Neural cell (in vitro differentiated cells): ENCODE results near the gene EEF2K. TPM values are rescaled to one million over a fixed set of nuclear protein-coding genes. Genes with fewer than 3 reads are reported as not detected.
A peak's percentile ranks its signal among the peaks of the same experiment; 100 is the strongest.

Source experiments
- H2AFZ ChIP-seq: fragments of 200-600, 300-800 bp; sonication (generic), shearing (Covaris generic); 2 replicates; pipeline ENCODE4 v1.6.0; 2014; ENCODE audit warnings: low read depth, mild to moderate bottlenecking, antibody characterized with exemption, low read length, moderate library complexity
- H3F3A ChIP-seq: fragments of 200-600 bp; shearing (Covaris generic); 2 replicates; pipeline ENCODE4 v1.6.1; 2016; ENCODE audit warnings: mild to moderate bottlenecking, moderate library complexity, mixed read lengths, antibody characterized with exemption, low read length; ENCODE audit not compliant: insufficient read depth, poor library complexity, severe bottlenecking
- H3K27ac ChIP-seq: fragments of 200-600, 300-800 bp; sonication (generic), shearing (Covaris generic); 2 replicates; pipeline ENCODE4 v1.5.1; 2014; ENCODE audit warnings: mild to moderate bottlenecking, low read length, moderate library complexity
- H3K27me3 ChIP-seq: fragments of 300-800, 200-600 bp; sonication (generic), shearing (Covaris generic); 2 replicates; pipeline ENCODE4 v1.6.0; 2014; ENCODE audit warnings: mild to moderate bottlenecking, low read depth, low read length, moderate library complexity; ENCODE audit not compliant: insufficient read depth
- H3K36me3 ChIP-seq: fragments of 300-800, 200-600 bp; sonication (generic), shearing (Covaris generic); 2 replicates; pipeline ENCODE4 v1.5.1; 2014; ENCODE audit warnings: mild to moderate bottlenecking, antibody characterized with exemption, low read length, moderate library complexity; ENCODE audit not compliant: insufficient read depth
- H3K4me2 ChIP-seq: fragments of 300-800, 200-600 bp; sonication (generic), shearing (Covaris generic); 2 replicates; pipeline ENCODE4 v1.6.0; 2014; ENCODE audit warnings: mild to moderate bottlenecking, low read length
- H3K4me3 ChIP-seq: fragments of 300-800, 200-600 bp; sonication (generic), shearing (Covaris generic); 2 replicates; pipeline ENCODE4 v1.5.1; 2014; ENCODE audit warnings: mild to moderate bottlenecking, low read length, moderate library complexity
- H3K79me2 ChIP-seq: fragments of 200-600 bp; shearing (Covaris generic); replicated peaks from 2 replicates; pipeline ENCODE4 v1.6.0; 2014; ENCODE audit warnings: mild to moderate bottlenecking, low read length, moderate library complexity; ENCODE audit not compliant: insufficient read depth
- H3K9ac ChIP-seq: fragments of 300-800, 200-600 bp; sonication (generic), shearing (Covaris generic); 2 replicates; pipeline ENCODE4 v1.6.1; 2016; ENCODE audit warnings: mild to moderate bottlenecking, low read length, mixed read lengths
- H3K9me2 ChIP-seq: fragments of 200-600 bp; shearing (Covaris generic); 2 replicates; pipeline ENCODE4 v1.6.1; 2016; ENCODE audit warnings: mild to moderate bottlenecking, low read length, mixed read lengths; ENCODE audit not compliant: insufficient read depth
- H3K9me3 ChIP-seq: fragments of 200-600, 300-800 bp; sonication (generic), shearing (Covaris generic); 2 replicates; pipeline ENCODE4 v1.6.1; 2016; ENCODE audit warnings: mild to moderate bottlenecking, mixed run types, low read length, moderate library complexity, mixed read lengths
- H4K20me1 ChIP-seq: fragments of 200-600 bp; shearing (Covaris generic); 2 replicates; pipeline ENCODE4 v1.6.1; 2016; ENCODE audit warnings: mild to moderate bottlenecking, mixed run types; ENCODE audit not compliant: insufficient read depth
- EP300 ChIP-seq: fragments of 450-650 bp; conservative IDR thresholded peaks from 2 replicates; pipeline ENCODE4 v1.6.1; 2014; ENCODE audit warnings: antibody characterized with exemption, mild to moderate bottlenecking, moderate library complexity; ENCODE audit not compliant: poor library complexity, severe bottlenecking
- EZH2 ChIP-seq: fragments of 200-600, 300-800 bp; shearing (Covaris generic), sonication (generic); IDR thresholded peaks from 2 replicates; pipeline ENCODE4 v1.6.1; 2014; ENCODE audit warnings: antibody characterized with exemption, low read length, borderline replicate concordance, mild to moderate bottlenecking; ENCODE audit not compliant: insufficient read depth, poor library complexity, severe bottlenecking
- MXI1 ChIP-seq: fragments of 450-650 bp; conservative IDR thresholded peaks from 2 replicates; pipeline ENCODE4 v1.6.1; 2014; ENCODE audit warnings: antibody characterized with exemption, mild to moderate bottlenecking; ENCODE audit not compliant: poor library complexity, severe bottlenecking
- POLR2AphosphoS5 ChIP-seq: IDR thresholded peaks from 2 replicates; pipeline ENCODE4 v1.6.1; 2012
- RAD21 ChIP-seq: fragments of 450-650 bp; conservative IDR thresholded peaks from 2 replicates; pipeline ENCODE4 v1.6.1; 2014; ENCODE audit warnings: antibody characterized with exemption, mild to moderate bottlenecking, moderate library complexity
- SMC3 ChIP-seq: fragments of 450-650 bp; conservative IDR thresholded peaks from 2 replicates; pipeline ENCODE4 v1.6.1; 2014; ENCODE audit warnings: antibody characterized with exemption, mild to moderate bottlenecking, moderate library complexity; ENCODE audit not compliant: poor library complexity
- TAF1 ChIP-seq: IDR thresholded peaks from 2 replicates; pipeline ENCODE4 v1.6.1; 2012; ENCODE audit warnings: low read depth
- polyA plus RNA-seq: library from polyadenylated mRNA; depleted of rRNA; stranded (reverse); fragments of >200 nt; gene quantifications from 2 replicates; pipeline ENCODE4 v1.2.3, GENCODE V29; 2014
- TF ChIP-seq, protein P1 (sequence below): fragments of 450-650 bp; IDR thresholded peaks from 2 replicates; pipeline ENCODE4 v1.5.1; 2014; ENCODE audit warnings: antibody characterized with exemption, mild to moderate bottlenecking, moderate library complexity; ENCODE audit not compliant: poor library complexity, severe bottlenecking
- TF ChIP-seq, protein P2 (sequence below): IDR thresholded peaks from 2 replicates; pipeline ENCODE4 v1.6.1; 2012; ENCODE audit warnings: borderline replicate concordance

The EEF2K gene
- polyA plus RNA-seq, 1 donor from 2014 or later: 7.2 TPM

DNA sequence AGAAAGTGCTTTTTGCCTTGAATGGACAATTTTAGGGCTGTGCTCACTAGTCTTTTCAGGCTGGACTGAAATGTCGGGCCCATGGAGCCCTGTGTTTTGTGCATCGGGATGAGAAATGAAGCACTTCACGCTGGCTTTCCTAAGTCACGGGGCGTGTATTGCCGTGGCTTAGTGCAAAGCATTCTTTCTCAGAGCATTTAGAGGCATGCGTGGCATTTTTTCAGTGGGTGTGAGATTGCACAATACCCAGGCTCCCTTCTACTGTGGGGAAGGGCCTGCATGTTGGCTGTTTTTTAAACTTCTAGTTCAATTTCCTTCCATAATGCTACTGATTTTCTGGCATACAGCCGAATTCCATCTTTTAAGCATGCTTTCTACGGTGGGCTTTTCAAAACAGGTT, 78.6 kb downstream of the EEF2K start:
- Histone ChIP-seq H3F3A (no peaks in the 10 kb centered on the region), H3K79me2 (no peaks in the 10 kb centered on the region), H3K4me3 (no peak overlapping the region), H3K27ac (no peak overlapping the region), H2AFZ (peak overlapping the region; percentile 4), H3K4me2 (no peak overlapping the region), H3K9me2 (no peaks in the 10 kb centered on the region), H3K27me3 (no peaks in the 10 kb centered on the region), H4K20me1 (no peaks in the 10 kb centered on the region), H3K36me3 (no peaks in the 10 kb centered on the region), H3K9me3 (no peaks in the 10 kb centered on the region), H3K9ac (no peak overlapping the region)
- TF ChIP-seq, protein P1, sequence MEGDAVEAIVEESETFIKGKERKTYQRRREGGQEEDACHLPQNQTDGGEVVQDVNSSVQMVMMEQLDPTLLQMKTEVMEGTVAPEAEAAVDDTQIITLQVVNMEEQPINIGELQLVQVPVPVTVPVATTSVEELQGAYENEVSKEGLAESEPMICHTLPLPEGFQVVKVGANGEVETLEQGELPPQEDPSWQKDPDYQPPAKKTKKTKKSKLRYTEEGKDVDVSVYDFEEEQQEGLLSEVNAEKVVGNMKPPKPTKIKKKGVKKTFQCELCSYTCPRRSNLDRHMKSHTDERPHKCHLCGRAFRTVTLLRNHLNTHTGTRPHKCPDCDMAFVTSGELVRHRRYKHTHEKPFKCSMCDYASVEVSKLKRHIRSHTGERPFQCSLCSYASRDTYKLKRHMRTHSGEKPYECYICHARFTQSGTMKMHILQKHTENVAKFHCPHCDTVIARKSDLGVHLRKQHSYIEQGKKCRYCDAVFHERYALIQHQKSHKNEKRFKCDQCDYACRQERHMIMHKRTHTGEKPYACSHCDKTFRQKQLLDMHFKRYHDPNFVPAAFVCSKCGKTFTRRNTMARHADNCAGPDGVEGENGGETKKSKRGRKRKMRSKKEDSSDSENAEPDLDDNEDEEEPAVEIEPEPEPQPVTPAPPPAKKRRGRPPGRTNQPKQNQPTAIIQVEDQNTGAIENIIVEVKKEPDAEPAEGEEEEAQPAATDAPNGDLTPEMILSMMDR: no peak
- TF ChIP-seq TAF1 (no peak), POLR2AphosphoS5 (no peak), MXI1 (no peak), RAD21 (no peak)
- TF ChIP-seq, protein P2, sequence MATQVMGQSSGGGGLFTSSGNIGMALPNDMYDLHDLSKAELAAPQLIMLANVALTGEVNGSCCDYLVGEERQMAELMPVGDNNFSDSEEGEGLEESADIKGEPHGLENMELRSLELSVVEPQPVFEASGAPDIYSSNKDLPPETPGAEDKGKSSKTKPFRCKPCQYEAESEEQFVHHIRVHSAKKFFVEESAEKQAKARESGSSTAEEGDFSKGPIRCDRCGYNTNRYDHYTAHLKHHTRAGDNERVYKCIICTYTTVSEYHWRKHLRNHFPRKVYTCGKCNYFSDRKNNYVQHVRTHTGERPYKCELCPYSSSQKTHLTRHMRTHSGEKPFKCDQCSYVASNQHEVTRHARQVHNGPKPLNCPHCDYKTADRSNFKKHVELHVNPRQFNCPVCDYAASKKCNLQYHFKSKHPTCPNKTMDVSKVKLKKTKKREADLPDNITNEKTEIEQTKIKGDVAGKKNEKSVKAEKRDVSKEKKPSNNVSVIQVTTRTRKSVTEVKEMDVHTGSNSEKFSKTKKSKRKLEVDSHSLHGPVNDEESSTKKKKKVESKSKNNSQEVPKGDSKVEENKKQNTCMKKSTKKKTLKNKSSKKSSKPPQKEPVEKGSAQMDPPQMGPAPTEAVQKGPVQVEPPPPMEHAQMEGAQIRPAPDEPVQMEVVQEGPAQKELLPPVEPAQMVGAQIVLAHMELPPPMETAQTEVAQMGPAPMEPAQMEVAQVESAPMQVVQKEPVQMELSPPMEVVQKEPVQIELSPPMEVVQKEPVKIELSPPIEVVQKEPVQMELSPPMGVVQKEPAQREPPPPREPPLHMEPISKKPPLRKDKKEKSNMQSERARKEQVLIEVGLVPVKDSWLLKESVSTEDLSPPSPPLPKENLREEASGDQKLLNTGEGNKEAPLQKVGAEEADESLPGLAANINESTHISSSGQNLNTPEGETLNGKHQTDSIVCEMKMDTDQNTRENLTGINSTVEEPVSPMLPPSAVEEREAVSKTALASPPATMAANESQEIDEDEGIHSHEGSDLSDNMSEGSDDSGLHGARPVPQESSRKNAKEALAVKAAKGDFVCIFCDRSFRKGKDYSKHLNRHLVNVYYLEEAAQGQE: no peak

DNA sequence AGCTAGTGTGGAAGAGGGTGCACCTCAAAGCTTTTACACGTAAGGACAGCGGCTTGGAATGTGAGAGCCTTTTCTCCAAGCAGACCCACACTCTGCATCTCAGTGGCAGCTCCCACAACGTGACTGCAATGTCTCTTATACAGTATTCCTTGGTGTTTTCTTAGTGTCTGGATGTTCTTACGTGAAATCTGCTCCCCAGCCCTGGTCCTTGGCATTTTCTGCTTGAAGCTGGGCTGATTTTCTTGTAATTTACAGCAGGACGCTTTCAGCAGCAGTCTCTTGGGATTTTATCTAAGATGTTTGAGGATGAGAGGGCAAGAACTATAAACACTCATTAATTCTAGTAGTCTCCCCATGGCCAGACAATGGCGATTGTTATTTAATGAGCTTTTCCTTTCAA, 79.0 kb downstream of the EEF2K start:
- H3K9ac ChIP-seq: no peak overlapping the region
- no peak overlapping the region for H3K4me3 ChIP-seq
- no peaks in the 10 kb centered on the region for H3K36me3 ChIP-seq
- no peak overlapping the region for H3K4me2 ChIP-seq
- no peaks in the 10 kb centered on the region for H3K27me3 ChIP-seq
- peak overlapping the region; percentile 4 for H2AFZ ChIP-seq
- H3K9me2 ChIP-seq: no peaks in the 10 kb centered on the region
- no peaks in the 10 kb centered on the region for H3K79me2 ChIP-seq
- H3K9me3 ChIP-seq: no peaks in the 10 kb centered on the region
- no peaks in the 10 kb centered on the region for H4K20me1 ChIP-seq
- no peak for TF ChIP-seq MXI1
- TF ChIP-seq, protein P2: no peak
- no peak for TF ChIP-seq POLR2AphosphoS5
- no peak for TF ChIP-seq SMC3
- TF ChIP-seq EP300: no peak
- TF ChIP-seq TAF1: no peak
- TF ChIP-seq, protein P1: no peak
- TF ChIP-seq RAD21: no peak
- no peak for TF ChIP-seq EZH2
- no peak overlapping the region for H3K27ac ChIP-seq
- no peaks in the 10 kb centered on the region for H3F3A ChIP-seq
